HepG2 (cell line): Measurements from ENCODE around the gene CRAT. TPM values are rescaled to one million over a fixed set of nuclear protein-coding genes. Genes with fewer than 3 reads are reported as not detected.

Experiments used
- ATAC-seq: fragments of 200-7000 bp; cut with Tn5 transposase; 3 replicates; pipeline ENCODE4 v1.9.1; 2020; ENCODE audit warnings: mild to moderate bottlenecking, moderate library complexity
- BruUV-seq: library from RNA; stranded (reverse); fragments of 400-500 nt; replicated peaks from 2 replicates; lab custom pipeline; 2021; lab: Mats Ljungman, UMichigan
- CTCF ChIA-PET: fragments of 300-600 bp; formaldehyde crosslinking; extraction: SDS; loops from one replicate; lab custom pipeline; 2021; ENCODE audit warnings: low total read pairs, inconsistent platforms, low intra/inter-chr PET ratio; lab: Yijun Ruan, JAX
- POLR2A ChIA-PET: fragments of 350-600 bp; sonication (Branson Sonifier 250); formaldehyde crosslinking; loops from one replicate; lab custom pipeline; 2020; ENCODE audit warnings: antibody characterized with exemption, inconsistent platforms; lab: Yijun Ruan, JAX
- DNase-seq: peaks from one replicate; pipeline ENCODE4 v3.0.0-alpha.2; 2015; ENCODE audit warnings: low spot score
- FAIRE-seq: peaks from 3 replicates; lab custom pipeline; 2011; peaks lifted over from hg19 to GRCh38; lab: Jason Lieb, UNC
- H2AFZ ChIP-seq: one replicate; pipeline ENCODE4 v1.6.1; 2011; ENCODE audit warnings: low read length, inconsistent platforms
- H3K27ac ChIP-seq: fragments of 300-600 bp; 3 replicates; pipeline ENCODE4 v1.8.0; 2011; ENCODE audit warnings: mixed run types, mild to moderate bottlenecking, mixed read lengths, low read length, inconsistent platforms; ENCODE audit not compliant: insufficient read depth; ENCODE audit errors: extremely low read length
- H3K27me3 ChIP-seq, 2 experiments: fragments of 200-600 bp in 1 of 2; 2 replicates in 1 of 2; 3 replicates in 1 of 2; pipeline versions ENCODE4 v1.6.0 to v1.8.0; 2011; ENCODE audit warnings: low read length in 2 of 2, mild to moderate bottlenecking in 2 of 2, moderate library complexity in 2 of 2, inconsistent platforms in 1 of 2; ENCODE audit not compliant: insufficient read depth in 2 of 2, control insufficient read depth in 1 of 2
- H3K36me3 ChIP-seq, 2 experiments: fragments of 200-600 bp in 1 of 2; replicated peaks in 1 of 2; 2 replicates in 1 of 2; 3 replicates in 1 of 2; pipeline versions ENCODE4 v1.5.1 to v1.8.0; 2011; ENCODE audit warnings: low read length in 2 of 2, inconsistent platforms in 1 of 2; ENCODE audit not compliant: insufficient read depth in 2 of 2, control insufficient read depth in 1 of 2
- H3K4me1 ChIP-seq: 2 replicates; pipeline ENCODE4 v1.5.1; 2012; ENCODE audit warnings: low read length, inconsistent platforms; ENCODE audit not compliant: insufficient read depth
- H3K4me2 ChIP-seq: 2 replicates; pipeline ENCODE4 v1.6.0; 2011; ENCODE audit warnings: low read depth, low read length, inconsistent platforms
- H3K4me3 ChIP-seq, 3 experiments: fragments of 200-600 bp in 1 of 3; sonication (generic), shearing (Covaris generic) in 1 of 3; replicated peaks in 1 of 3; 2 replicates each; pipeline ENCODE4 v1.5.1; 2011 to 2016; ENCODE audit warnings: low read length in 3 of 3, inconsistent platforms in 2 of 3, low read depth in 2 of 3, mild to moderate bottlenecking in 2 of 3, control low read depth in 1 of 3, mixed read lengths in 1 of 3; ENCODE audit not compliant: insufficient read depth in 1 of 3
- H3K79me2 ChIP-seq: one replicate; pipeline ENCODE4 v1.6.1; 2011; ENCODE audit warnings: low read length, inconsistent platforms; ENCODE audit not compliant: insufficient read depth
- H3K9ac ChIP-seq: 2 replicates; pipeline ENCODE4 v1.6.0; 2011; ENCODE audit warnings: mild to moderate bottlenecking, low read depth, low read length, inconsistent platforms; ENCODE audit not compliant: insufficient read depth
- H3K9me3 ChIP-seq: 2 replicates; pipeline ENCODE4 v1.5.1; 2012; ENCODE audit warnings: mild to moderate bottlenecking, low read length
- H4K20me1 ChIP-seq: 2 replicates; pipeline ENCODE4 v1.6.0; 2011; ENCODE audit warnings: inconsistent platforms, mild to moderate bottlenecking, low read length, moderate library complexity; ENCODE audit not compliant: insufficient read depth
- HCFC1 ChIP-seq: fragments of 150-350 bp; IDR thresholded peaks from 2 replicates; pipeline ENCODE4 v1.6.1; 2014; ENCODE audit warnings: low read depth, low read length
- IRF2 ChIP-seq: IDR thresholded peaks from 2 replicates; pipeline ENCODE4 v1.6.1; 2018; ENCODE audit warnings: missing genetic modification reagents, missing compliant biosample characterization
- MED13 ChIP-seq: sonication (generic); formaldehyde crosslinking; IDR thresholded peaks from 2 replicates; pipeline ENCODE4 v1.5.0; 2020; ENCODE audit warnings: missing genetic modification reagents
- MIER3 ChIP-seq: IDR thresholded peaks from 2 replicates; pipeline ENCODE4 v1.6.1; 2016; ENCODE audit warnings: missing compliant biosample characterization, borderline replicate concordance
- NFE2 ChIP-seq: sonication (generic); formaldehyde crosslinking; IDR thresholded peaks from 2 replicates; pipeline ENCODE4 v1.4.0; 2020; ENCODE audit warnings: missing genetic modification reagents
- SNRNP70 ChIP-seq: fragments of 200-400 bp; formaldehyde crosslinking; IDR thresholded peaks from 2 replicates; pipeline ENCODE4 v1.6.1; 2017; ENCODE audit warnings: mild to moderate bottlenecking, low read depth, low read length, moderate library complexity
- U2AF1 ChIP-seq: fragments of 200-400 bp; formaldehyde crosslinking; optimal IDR thresholded peaks from 2 replicates; pipeline ENCODE3; 2017; ENCODE audit warnings: mild to moderate bottlenecking, low read depth, low read length
- ZMYM3 ChIP-seq: sonication (generic); formaldehyde crosslinking; IDR thresholded peaks from 2 replicates; pipeline ENCODE4 v1.5.1; 2020; ENCODE audit warnings: mild to moderate bottlenecking, missing genetic modification reagents
- ZNF329 ChIP-seq: sonication (generic); formaldehyde crosslinking; IDR thresholded peaks from 2 replicates; pipeline ENCODE4 v1.9.0; 2021; ENCODE audit warnings: low read depth, mild to moderate bottlenecking, missing genetic modification reagents
- ZNF567 ChIP-seq: sonication (generic); formaldehyde crosslinking; IDR thresholded peaks from 2 replicates; pipeline ENCODE4 v1.8.1; 2023; ENCODE audit warnings: mild to moderate bottlenecking, missing genetic modification reagents, borderline replicate concordance
- ZNF709 ChIP-seq: sonication (generic); formaldehyde crosslinking; IDR thresholded peaks from 2 replicates; pipeline ENCODE4 v1.5.0; 2020; ENCODE audit warnings: mild to moderate bottlenecking, missing genetic modification reagents
- ZNF878 ChIP-seq: sonication (generic); formaldehyde crosslinking; IDR thresholded peaks from 2 replicates; pipeline ENCODE4 v1.8.1; 2023; ENCODE audit warnings: mild to moderate bottlenecking, missing genetic modification reagents, moderate library complexity
- ZNF883 ChIP-seq: sonication (generic); formaldehyde crosslinking; IDR thresholded peaks from 2 replicates; pipeline ENCODE4 v1.5.1; 2020; ENCODE audit warnings: mild to moderate bottlenecking, missing genetic modification reagents; ENCODE audit errors: not compliant biosample characterization
- WGBS: methylation state at CpG from one replicate; pipeline ENCODE4 v1.1.6; 2017; ENCODE audit warnings: low lambda C conversion rate; 5-methylcytosine and 5-hydroxymethylcytosine counted together
- in situ Hi-C: cut with HindIII; loops from 2 replicates; pipeline ENCODE4 v1.10.0; 2017; ENCODE audit warnings: low pct_unique_long_range_greater_than_20kb; ENCODE audit not compliant: extremely low pct_ligation_motif_present
- intact Hi-C: fragments of 100-400 bp; cut with micrococcal nuclease; formaldehyde crosslinking; loops from one replicate; pipeline ENCODE4 v1.10.0; 2022; ENCODE audit not compliant: unreplicated experiment
- polyA plus RNA-seq, 8 experiments: library from polyadenylated mRNA; depleted of rRNA in 3 of 8; stranded (reverse) in 7 of 8; unstranded in 1 of 8; fragments of >200 nt; fragmentation: Illumina TruSeq in 4 of 8; extraction: Trizol in 4 of 8; gene quantifications; 2 replicates each; pipeline versions ENCODE4 v1.2.1 to v1.2.3, GENCODE V29; 2011 to 2016; ENCODE audit warnings: low read depth in 4 of 8, missing spikeins in 1 of 8, mixed read lengths in 1 of 8; ENCODE audit not compliant: insufficient read depth in 1 of 8
- total RNA-seq, 5 experiments: library from RNA; depleted of rRNA; stranded (reverse); fragments of >200 nt; fragmentation: Illumina TruSeq; extraction: Trizol; gene quantifications; 2 replicates each; pipeline ENCODE4 v1.2.3, GENCODE V29; 2016; ENCODE audit warnings: low read depth in 1 of 5
- TF ChIP-seq, protein P1 (sequence below): sonication (generic); formaldehyde crosslinking; IDR thresholded peaks from 2 replicates; pipeline ENCODE4 v1.5.0; 2020; ENCODE audit warnings: missing genetic modification reagents, mild to moderate bottlenecking, borderline replicate concordance
- TF ChIP-seq, protein P2 (sequence below): IDR thresholded peaks from 2 replicates; pipeline ENCODE4 v1.6.1; 2016; ENCODE audit warnings: mild to moderate bottlenecking
- TF ChIP-seq, protein P3 (sequence below), 2 experiments: sonication (generic) in 1 of 2; formaldehyde crosslinking in 1 of 2; IDR thresholded peaks; 2 replicates each; pipeline versions ENCODE4 v1.4.0 to v1.6.1; 2016 to 2020; ENCODE audit warnings: borderline replicate concordance in 1 of 2, low read depth in 1 of 2, mild to moderate bottlenecking in 1 of 2, missing genetic modification reagents in 1 of 2
- TF ChIP-seq, protein P4 (sequence below): sonication (generic); formaldehyde crosslinking; IDR thresholded peaks from 2 replicates; pipeline ENCODE4 v1.8.1; 2023; ENCODE audit warnings: mild to moderate bottlenecking, moderate library complexity, missing genetic modification reagents

The CRAT gene
- total and polyA plus RNA-seq, 2 of the 13 experiments (the other 11 are each of a cell fraction or from before 2014, with no cell fraction given), result 26.1 to 26.6 TPM

DNA sequence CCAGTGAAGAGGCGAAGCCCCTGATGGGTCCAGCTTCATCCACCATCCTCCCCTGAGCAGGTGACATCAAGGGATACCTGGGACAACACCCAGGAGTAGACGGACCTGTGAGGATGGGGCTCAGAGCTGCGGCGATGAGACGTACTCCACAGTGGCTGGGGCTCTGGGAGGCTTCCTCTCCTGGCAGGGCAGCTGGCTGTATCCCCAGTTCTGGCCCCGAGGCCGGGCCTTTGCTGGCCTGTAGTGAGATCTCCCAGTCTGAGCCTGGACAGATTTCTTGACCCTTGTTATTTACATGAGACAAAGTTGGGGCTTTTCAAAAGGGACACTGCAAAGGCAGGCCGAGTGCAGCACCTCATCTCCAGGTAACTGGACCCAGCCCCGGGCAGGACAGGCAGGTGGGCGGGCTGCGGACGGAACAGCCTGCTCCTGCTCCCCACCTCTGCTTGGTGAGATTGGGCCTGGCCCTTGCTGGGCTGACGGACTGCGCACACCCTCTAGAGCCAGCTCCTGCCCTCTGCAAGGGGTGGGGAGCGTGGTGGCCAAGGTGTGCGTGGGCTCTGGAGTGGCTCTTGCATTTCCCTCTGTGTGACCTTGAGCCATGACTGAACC, 44.4 kb upstream of the CRAT start:
- Histone ChIP-seq H3K9ac (no peak overlapping the region), H2AFZ (no peak overlapping the region), H3K79me2 (no peaks in the 10 kb centered on the region), H3K4me2 (no peak overlapping the region), H3K4me1 (no peaks in the 10 kb centered on the region), H3K27me3 (no peaks in the 10 kb centered on the region)
- POLR2A ChIA-PET, result no interaction called here
- intact Hi-C loops, result no loop called here
- no peak for DNase-seq
- WGBS, result 100% methylated on average over 7 of the region's 16 CpGs
- TF ChIP-seq NFE2 (CRISPR knock-in tag) (no peak), MED13 (CRISPR knock-in tag) (no peak), MIER3 (CRISPR knock-in tag) (no peak), U2AF1 (no peak), HCFC1 (no peak), SNRNP70 (no peak), IRF2 (CRISPR knock-in tag) (no peak), ZNF329 (CRISPR knock-in tag) (no peak), ZNF883 (CRISPR knock-in tag) (no peak), ZNF878 (CRISPR knock-in tag) (no peak), ZNF709 (CRISPR knock-in tag) (no peak), ZMYM3 (CRISPR knock-in tag) (no peak), ZNF567 (CRISPR knock-in tag) (no peak)
- TF ChIP-seq, protein P1, sequence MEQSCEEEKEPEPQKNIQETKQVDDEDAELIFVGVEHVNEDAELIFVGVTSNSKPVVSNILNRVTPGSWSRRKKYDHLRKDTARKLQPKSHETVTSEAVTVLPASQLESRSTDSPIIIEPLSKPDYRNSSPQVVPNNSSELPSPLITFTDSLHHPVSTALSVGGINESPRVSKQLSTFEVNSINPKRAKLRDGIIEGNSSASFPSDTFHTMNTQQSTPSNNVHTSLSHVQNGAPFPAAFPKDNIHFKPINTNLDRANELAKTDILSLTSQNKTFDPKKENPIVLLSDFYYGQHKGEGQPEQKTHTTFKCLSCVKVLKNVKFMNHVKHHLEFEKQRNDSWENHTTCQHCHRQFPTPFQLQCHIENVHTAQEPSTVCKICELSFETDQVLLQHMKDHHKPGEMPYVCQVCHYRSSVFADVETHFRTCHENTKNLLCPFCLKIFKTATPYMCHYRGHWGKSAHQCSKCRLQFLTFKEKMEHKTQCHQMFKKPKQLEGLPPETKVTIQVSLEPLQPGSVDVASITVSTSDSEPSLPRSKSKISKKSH (CRISPR knock-in tag), result no peak
- TF ChIP-seq, protein P2, sequence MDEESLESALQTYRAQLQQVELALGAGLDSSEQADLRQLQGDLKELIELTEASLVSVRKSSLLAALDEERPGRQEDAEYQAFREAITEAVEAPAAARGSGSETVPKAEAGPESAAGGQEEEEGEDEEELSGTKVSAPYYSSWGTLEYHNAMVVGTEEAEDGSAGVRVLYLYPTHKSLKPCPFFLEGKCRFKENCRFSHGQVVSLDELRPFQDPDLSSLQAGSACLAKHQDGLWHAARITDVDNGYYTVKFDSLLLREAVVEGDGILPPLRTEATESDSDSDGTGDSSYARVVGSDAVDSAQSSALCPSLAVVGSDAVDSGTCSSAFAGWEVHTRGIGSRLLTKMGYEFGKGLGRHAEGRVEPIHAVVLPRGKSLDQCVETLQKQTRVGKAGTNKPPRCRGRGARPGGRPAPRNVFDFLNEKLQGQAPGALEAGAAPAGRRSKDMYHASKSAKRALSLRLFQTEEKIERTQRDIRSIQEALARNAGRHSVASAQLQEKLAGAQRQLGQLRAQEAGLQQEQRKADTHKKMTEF (CRISPR knock-in tag), result no peak
- TF ChIP-seq, protein P3, sequence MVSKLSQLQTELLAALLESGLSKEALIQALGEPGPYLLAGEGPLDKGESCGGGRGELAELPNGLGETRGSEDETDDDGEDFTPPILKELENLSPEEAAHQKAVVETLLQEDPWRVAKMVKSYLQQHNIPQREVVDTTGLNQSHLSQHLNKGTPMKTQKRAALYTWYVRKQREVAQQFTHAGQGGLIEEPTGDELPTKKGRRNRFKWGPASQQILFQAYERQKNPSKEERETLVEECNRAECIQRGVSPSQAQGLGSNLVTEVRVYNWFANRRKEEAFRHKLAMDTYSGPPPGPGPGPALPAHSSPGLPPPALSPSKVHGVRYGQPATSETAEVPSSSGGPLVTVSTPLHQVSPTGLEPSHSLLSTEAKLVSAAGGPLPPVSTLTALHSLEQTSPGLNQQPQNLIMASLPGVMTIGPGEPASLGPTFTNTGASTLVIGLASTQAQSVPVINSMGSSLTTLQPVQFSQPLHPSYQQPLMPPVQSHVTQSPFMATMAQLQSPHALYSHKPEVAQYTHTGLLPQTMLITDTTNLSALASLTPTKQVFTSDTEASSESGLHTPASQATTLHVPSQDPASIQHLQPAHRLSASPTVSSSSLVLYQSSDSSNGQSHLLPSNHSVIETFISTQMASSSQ (IDR thresholded peaks at IDR 0.05; ENCODE audit: low read depth), result no peak
- TF ChIP-seq, protein P3 (CRISPR knock-in tag; IDR thresholded peaks at IDR 0.05; ENCODE audit: borderline replicate concordance), result no peak
- TF ChIP-seq, protein P4, sequence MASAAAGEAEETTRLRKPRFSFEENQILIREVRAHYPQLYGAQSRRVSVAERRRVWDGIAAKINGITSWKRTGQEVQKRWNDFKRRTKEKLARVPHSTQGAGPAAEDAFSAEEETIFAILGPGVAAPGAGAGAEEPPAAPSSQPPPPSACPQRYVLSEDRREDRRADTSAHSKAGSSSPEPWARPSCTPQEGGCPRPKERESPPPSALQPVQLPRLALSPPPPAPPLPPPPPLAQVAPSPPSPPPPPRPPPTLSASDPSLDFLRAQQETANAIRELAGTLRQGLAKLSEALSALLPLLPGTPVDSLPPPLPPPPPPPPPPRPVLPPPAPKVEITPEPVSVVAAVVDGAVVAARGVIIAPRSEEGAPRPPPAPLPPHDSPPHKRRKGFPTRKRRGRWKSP (CRISPR knock-in tag), result no peak
- TF ChIP-seq, all 625 proteins: peak for 0
- Histone ChIP-seq H3K4me3 (no peak overlapping the region), H3K27ac (no peak overlapping the region), H3K36me3 (no peaks in the 10 kb centered on the region; a peak in 2 of 5 replicates), H4K20me1 (no peaks in the 10 kb centered on the region), H3K9me3 (no peaks in the 10 kb centered on the region)
- no peak for ATAC-seq
- in situ Hi-C loops, result no loop called here
- BruUV-seq, result no TSS peak
- no peak for FAIRE-seq
- CTCF ChIA-PET, result no interaction called here
